Measurements from ENCODE around the gene IRF4.

Gene IRF4

GRCh38 chr6:350371-350770 is 41.2 kb upstream of the IRF4 start:
- no peak for DNase-seq (ENCODE audit: insufficient read length, low spot score)
- no peak for FAIRE-seq
- TF ChIP-seq CTCF (IDR thresholded peaks at IDR 0.05; ENCODE audit: insufficient read depth, missing control alignments) = no peak

GRCh38 chr6:351011-351866 is 40.3 kb upstream of the IRF4 start:
- no peak for DNase-seq (ENCODE audit: insufficient read length, low spot score)
- TF ChIP-seq CTCF (IDR thresholded peaks at IDR 0.05; ENCODE audit: insufficient read depth, missing control alignments) = no peak
- no peak for FAIRE-seq

- FAIRE-seq (no peak), DNase-seq (ENCODE audit: insufficient read length, low spot score) (no peak)
- no peak for TF ChIP-seq CTCF (IDR thresholded peaks at IDR 0.05; ENCODE audit: insufficient read depth, missing control alignments)
Observed at GRCh38 chr6:351867-352289, 39.7 kb upstream of the IRF4 start.

GRCh38 chr6:352474-352873 is 39.1 kb upstream of the IRF4 start:
- FAIRE-seq (no peak), DNase-seq (ENCODE audit: insufficient read length, low spot score) (no peak)
- TF ChIP-seq CTCF (IDR thresholded peaks at IDR 0.05; ENCODE audit: insufficient read depth, missing control alignments) = no peak

GRCh38 chr6:352896-353470 is 38.6 kb upstream of the IRF4 start:
- no peak for TF ChIP-seq CTCF (IDR thresholded peaks at IDR 0.05; ENCODE audit: insufficient read depth, missing control alignments)
- FAIRE-seq = no peak
- DNase-seq (ENCODE audit: insufficient read length, low spot score) = no peak

- FAIRE-seq (no peak), DNase-seq (ENCODE audit: insufficient read length, low spot score) (no peak)
- TF ChIP-seq CTCF (IDR thresholded peaks at IDR 0.05; ENCODE audit: insufficient read depth, missing control alignments) = no peak
Observed at GRCh38 chr6:353642-354614, 37.6 kb upstream of the IRF4 start.

All from D721Med (cell line).